Hematopoietic multipotent progenitor cell (in vitro differentiated cells): Measurements from ENCODE around the gene STARD10. TPM values are rescaled to one million over a fixed set of nuclear protein-coding genes. Genes with fewer than 3 reads are reported as not detected.
A peak's percentile ranks its signal among the peaks of the same experiment; 100 is the strongest.

Experiments
- DNase-seq, 3 donors: peaks; one replicate each; pipeline ENCODE4 v3.0.0-alpha.2; 2011 to 2015; ENCODE audit warnings: low read depth in 2 of 3, low spot score in 2 of 3
- total RNA-seq: library from RNA; depleted of rRNA; stranded (reverse); fragments of >200 nt; gene quantifications from one replicate; pipeline ENCODE4 v1.2.3, GENCODE V29; 2012

The STARD10 gene
- total RNA-seq, 1 donor: 34.7 TPM

- no peak for DNase-seq
Observed at GRCh38 chr11:72826942-72827480, 33.2 kb upstream of the STARD10 start.

DNA sequence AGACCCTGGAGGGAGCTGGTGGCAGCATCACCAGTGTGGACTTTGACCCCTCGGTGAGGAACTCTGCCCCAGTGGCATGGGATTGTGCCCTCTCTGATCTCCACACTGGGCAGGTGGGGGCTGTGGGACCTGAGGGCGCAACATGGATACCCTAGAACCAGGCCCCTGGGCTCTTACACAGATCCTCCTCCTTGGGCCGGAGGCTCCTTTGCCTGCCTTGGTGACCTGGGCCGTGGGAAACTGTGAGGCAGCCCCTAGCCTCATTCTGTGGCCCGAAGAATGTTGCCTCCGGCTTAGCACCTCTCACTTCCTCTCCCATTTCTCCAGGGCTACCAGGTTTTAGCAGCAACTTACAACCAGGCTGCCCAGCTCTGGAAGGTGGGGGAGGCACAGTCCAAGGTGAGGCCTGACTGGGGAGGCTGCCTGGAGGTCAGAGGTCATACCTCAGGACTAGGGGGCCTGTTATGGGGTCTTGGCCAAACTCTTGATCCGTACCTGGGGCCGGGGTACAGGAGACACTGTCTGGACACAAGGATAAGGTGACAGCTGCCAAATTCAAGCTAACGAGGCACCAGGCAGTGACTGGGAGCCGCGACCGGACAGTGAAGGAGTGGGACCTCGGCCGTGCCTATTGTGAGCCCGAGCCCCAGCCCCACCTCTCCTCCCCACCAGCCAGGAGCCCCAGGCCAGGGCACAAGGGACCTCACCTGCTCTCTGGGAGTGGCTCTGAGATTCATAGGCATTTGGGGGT, 32.5 kb upstream of the STARD10 start:
- no peak for DNase-seq

GRCh38 chr11:72825661-72826060, 31.8 kb upstream of the STARD10 start:
- DNase-seq: no peak

DNA sequence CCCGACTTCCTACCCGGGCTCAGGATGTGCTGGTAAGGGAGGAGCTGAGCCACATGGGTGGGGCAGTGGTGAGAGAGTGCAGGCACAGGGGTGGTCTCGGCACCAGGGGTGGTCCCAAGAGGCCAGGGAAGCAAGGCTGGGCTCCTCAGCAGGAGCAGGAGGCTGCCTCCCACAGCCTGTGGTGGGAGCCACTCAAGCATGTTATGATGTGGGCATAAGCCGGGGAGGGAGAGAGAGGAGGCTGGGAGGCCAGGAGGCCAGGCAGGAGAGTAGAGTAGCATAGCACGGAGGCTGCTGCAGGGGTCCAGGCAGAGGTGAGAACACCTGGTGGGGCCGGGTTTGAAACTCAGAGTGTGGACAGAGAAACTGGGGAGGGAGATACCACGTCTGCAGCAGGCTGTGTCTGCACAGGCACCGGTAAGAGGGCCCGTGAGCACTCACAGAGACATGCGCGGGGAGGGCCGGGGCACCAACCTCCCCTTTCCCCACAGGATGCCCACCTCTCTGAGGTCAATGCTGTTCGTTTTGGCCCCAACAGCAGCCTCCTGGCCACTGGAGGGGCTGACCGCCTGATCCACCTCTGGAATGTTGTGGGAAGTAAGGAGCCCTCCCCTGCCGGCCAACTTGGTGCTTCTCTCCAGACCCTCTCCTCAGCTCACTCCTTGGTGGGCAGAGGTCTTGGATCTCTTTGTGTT, 31.1 kb upstream of the STARD10 start:
- no peak for DNase-seq

- no peak for DNase-seq
Observed at GRCh38 chr11:72824020-72824419, 30.2 kb upstream of the STARD10 start.

DNA sequence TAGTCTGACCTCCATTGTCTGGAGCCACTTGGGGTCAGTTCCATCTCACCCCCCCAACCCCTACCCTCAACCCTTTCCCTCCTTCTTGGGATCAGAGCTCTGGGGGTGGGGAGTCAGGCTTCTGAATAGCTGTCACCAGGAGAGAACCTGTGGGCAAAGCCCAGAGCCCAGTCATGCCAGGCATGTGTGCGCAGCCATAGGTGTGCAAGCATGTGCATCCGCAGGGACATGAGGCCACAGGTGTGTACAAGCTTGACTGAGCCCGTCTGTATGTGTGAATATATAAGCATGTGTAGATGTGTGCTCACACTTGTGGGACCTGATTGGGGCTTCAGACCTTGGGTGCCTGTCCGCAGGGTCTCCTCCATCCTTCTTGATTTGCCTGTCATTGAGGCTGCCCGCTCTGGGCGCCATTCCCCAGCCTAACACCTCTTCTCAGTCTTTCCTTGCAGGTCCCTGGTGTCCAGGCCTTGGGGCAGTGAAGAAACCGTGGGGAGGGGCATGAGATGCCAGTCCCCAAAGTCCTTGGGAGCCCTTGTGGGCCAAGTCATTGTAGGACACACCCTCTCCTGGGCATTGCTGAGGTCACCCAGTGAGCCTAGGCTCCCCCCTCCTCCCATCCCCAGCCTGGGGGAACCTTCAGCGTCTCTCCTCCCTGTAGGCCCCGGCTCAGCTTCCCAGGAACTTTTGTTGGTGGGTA, 29.4 kb upstream of the STARD10 start:
- no peak for DNase-seq

- DNase-seq: peak; percentile 68 to 73 (median 73)
Observed at GRCh38 chr11:72821920-72822799, 28.3 kb upstream of the STARD10 start.

DNA sequence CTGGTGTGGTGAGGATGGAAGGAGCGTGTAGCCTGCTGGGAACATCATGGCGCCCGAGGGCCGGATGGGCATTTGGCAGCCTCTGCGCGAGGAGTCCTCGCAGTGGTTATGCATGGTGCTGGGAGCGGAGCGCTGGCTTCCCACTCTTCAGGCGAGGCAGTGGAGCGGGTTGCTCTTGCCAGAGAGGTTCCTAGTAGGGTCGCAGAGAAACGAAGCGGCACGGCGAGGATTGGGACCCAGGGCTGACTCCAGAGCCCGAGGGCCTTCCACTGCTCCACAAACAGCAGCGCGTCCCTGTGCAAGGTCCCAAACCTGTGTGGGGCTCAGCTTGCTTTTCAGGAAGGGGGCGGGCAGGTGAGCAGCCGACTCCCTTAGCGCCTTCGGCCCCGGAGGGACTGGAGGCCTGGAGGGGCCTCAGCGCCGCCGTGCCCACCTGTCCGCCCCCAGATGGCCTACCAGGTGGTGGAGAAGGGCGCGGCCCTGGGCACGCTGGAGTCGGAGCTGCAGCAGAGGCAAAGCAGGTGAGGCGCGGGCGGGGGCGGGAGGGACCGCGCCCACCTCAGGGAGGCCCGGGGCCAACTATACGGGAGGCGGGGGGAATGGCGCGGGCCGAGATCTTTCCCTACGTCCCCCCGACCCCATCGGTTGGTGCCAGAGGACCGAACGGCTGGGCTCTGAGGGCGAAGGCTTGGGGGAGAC, 27.5 kb upstream of the STARD10 start:
- DNase-seq: no peak

- DNase-seq: no peak
Observed at GRCh38 chr11:72820439-72821139, 26.7 kb upstream of the STARD10 start.

GRCh38 chr11:72818971-72819370, 25.1 kb upstream of the STARD10 start:
- no peak for DNase-seq

GRCh38 chr11:72817966-72818365, 24.1 kb upstream of the STARD10 start:
- no peak for DNase-seq

DNA sequence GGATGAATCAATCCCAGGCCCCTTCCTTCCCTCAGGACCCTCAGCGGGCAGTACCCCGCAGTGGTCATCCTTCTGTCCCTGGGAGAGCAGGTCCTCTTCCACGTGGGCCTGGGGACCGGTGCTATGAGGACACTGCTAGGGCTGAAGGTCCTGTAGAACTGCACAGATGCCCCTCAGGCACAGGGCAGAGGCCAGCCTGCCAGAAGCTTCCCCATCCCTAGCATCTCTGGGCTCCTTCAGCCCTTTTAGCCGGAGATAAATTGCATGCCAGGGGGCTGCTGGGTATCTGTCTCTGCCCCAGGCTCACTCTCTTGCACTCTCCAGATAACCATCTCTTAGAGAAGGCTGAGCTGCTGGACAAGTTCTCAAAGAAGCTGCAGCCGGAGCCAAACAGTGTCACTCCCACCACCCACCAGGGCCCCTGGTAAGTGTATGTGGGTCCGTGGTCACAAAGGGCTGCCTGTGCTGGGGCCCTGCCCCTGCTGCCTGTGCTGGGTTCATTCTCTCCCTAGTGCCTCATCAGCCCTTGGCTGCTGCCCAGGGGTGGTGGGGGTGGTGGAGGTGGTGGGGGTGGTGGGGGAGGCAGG, 22.6 kb upstream of the STARD10 start:
- DNase-seq: no peak

GRCh38 chr11:72815110-72815618, 21.3 kb upstream of the STARD10 start:
- DNase-seq: no peak

DNA sequence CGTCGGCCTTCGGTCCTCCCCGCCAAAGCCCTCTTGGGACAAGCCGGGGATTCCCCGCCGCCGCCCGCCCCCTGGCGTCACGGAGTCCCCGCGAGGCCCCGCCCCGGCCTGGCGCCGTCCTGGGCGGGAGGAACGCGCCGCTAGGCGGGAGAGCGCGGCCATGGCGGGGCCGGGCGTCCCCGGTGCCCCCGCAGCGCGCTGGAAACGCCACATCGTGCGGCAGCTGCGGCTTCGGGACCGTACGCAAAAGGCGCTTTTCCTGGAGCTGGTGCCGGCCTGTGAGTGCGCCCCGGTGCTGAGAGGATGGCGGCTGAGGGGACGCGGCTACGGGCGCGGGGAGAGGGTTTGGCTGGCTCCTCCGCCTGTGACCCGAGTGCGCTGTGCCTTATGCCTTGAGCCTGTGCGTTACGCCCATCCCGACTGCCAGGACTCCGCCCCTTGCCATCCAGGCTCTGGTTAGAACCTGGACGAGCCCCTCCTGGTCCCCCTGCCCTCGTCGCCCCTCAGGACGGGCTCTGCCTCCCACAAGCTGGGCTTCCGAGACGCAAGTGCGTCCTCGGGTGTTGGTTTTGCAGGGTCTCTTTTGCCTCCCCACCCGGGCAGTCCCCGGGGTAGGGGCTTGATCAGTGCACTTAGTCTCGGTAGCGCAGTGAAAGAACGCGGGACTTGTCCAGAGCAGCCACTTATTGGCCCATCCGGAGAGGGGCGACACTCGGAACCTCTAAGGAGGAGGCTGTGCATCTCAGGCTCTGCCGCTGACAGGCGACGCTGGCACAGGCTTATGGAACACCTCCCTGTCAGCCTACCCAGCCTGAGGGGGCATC, 20.7 kb upstream of the STARD10 start, which contains the start of gene ATG16L2:
ATG16L2 (plus strand) TSS at position 126 of the 824 bp plus-strand sequence; CDS start at position 161, 35 bp downstream.
- peak in 2 of 3 donors; percentile 90 to 91 for DNase-seq

- peak in 2 of 3 donors; percentile 85 for DNase-seq
Observed at GRCh38 chr11:72813740-72814285, 20.0 kb upstream of the STARD10 start.

DNA sequence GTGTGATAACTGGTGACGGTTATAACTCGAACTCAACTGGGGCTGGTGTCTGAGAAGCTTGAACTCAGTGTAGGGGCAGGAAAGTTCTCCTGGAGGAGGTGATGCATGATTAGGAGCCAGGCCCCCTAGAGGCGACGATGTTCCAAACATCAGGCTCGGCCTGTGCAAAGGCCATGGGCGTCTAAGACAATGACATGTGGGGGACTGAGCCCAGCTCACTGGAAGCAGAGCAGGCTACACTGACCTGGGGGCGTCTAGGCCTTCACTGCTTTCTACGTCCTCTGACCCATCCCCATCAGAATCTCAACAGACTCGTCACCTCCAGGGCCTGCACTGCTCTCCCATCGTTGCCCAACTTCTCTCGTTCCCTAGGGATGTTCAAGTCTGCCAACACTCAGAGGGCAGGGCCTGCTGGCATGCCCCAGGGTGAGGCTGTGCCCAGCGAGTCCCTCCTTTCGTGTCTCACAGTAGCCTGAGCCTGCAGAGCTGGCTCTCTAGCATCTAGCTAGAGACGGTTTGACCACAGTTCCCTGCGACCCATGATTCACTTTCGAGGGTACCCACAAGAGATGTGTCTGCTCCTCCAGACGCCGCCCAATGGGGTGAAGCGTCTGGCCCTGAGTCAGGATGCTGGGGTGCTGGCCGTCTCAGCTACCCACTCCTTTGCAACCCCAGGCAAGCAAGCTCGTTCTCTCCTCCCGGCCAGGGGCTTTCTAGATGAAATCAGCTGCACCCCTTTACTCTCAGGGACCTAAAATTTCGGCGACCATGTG, 19.3 kb upstream of the STARD10 start:
- peak in 2 of 3 donors; percentile 77 to 79 for DNase-seq
